DND-41 (cell line): ENCODE measurements around the gene R3HDM4.

Experiments used
- ATAC-seq: fragments of 200-7000 bp; cut with Tn5 transposase; 3 replicates; pipeline ENCODE4 v1.9.1; 2021; ENCODE audit warnings: low read depth; ENCODE audit not compliant: insufficient read depth
- DNase-seq: peaks from one replicate; pipeline ENCODE4 v3.0.0-alpha.2; 2020
- H2AFZ ChIP-seq: 2 replicates; pipeline ENCODE4 v1.6.0; 2012; ENCODE audit warnings: low read depth, low read length
- H3K27ac ChIP-seq: 2 replicates; pipeline ENCODE4 v1.5.1; 2012; ENCODE audit warnings: low read length, inconsistent platforms
- H3K27me3 ChIP-seq: fragments of 200-600 bp; sonication (generic); 2 replicates; pipeline ENCODE4 v1.6.0; 2012; ENCODE audit warnings: low read length, mild to moderate bottlenecking, inconsistent platforms; ENCODE audit not compliant: insufficient read depth, poor library complexity
- H3K36me3 ChIP-seq: 2 replicates; pipeline ENCODE4 v1.5.1; 2012; ENCODE audit warnings: low read length, inconsistent platforms; ENCODE audit not compliant: insufficient read depth
- H3K4me1 ChIP-seq: 2 replicates; pipeline ENCODE4 v1.5.1; 2012; ENCODE audit warnings: mild to moderate bottlenecking, low read length; ENCODE audit not compliant: insufficient read depth
- H3K4me2 ChIP-seq: 2 replicates; pipeline ENCODE4 v1.6.0; 2012; ENCODE audit warnings: mild to moderate bottlenecking, moderate library complexity, low read length, inconsistent platforms; ENCODE audit not compliant: insufficient read depth
- H3K4me3 ChIP-seq, 2 experiments: fragments of 200-600 bp in 1 of 2; shearing (Covaris generic) in 1 of 2; 2 replicates each; pipeline ENCODE4 v1.5.1; 2012 to 2016; ENCODE audit warnings: inconsistent platforms in 2 of 2, low read length in 2 of 2, mild to moderate bottlenecking in 2 of 2, low read depth in 1 of 2, moderate library complexity in 1 of 2
- H3K79me2 ChIP-seq: 2 replicates; pipeline ENCODE4 v1.6.0; 2012; ENCODE audit warnings: low read length, inconsistent platforms; ENCODE audit not compliant: insufficient read depth
- H3K9ac ChIP-seq: 2 replicates; pipeline ENCODE4 v1.6.0; 2012; ENCODE audit warnings: low read depth, mild to moderate bottlenecking, inconsistent platforms, low read length, moderate library complexity
- H3K9me3 ChIP-seq: 2 replicates; pipeline ENCODE4 v1.5.1; 2012; ENCODE audit warnings: low read length, moderate library complexity, mild to moderate bottlenecking, inconsistent platforms; ENCODE audit not compliant: insufficient read depth, severe bottlenecking
- H4K20me1 ChIP-seq: 2 replicates; pipeline ENCODE4 v1.6.0; 2012; ENCODE audit warnings: low read length; ENCODE audit not compliant: insufficient read depth
- CTCF ChIP-seq: IDR thresholded peaks from 2 replicates; pipeline ENCODE4 v1.5.1; 2012; ENCODE audit warnings: borderline replicate concordance, low read length, moderate library complexity, mild to moderate bottlenecking; ENCODE audit not compliant: poor library complexity, severe bottlenecking; ENCODE audit errors: extremely low read depth
- EZH2 ChIP-seq: IDR thresholded peaks from 3 replicates; pipeline ENCODE4 v1.6.1; 2012; ENCODE audit warnings: borderline replicate concordance, low read depth, mild to moderate bottlenecking, moderate library complexity, low read length, inconsistent platforms; ENCODE audit not compliant: severe bottlenecking

The R3HDM4 gene

GRCh38 chr19:866769-867300 lies 46.2 kb downstream of the R3HDM4 start:
- Histone ChIP-seq H4K20me1 (peaks cover 4% of the 10 kb centered on the region; the same call in 1 of the 2 replicates), H3K4me1 (peaks cover 3% of the 10 kb centered on the region)
- no peak for TF ChIP-seq CTCF
- no peak for TF ChIP-seq EZH2

DNA sequence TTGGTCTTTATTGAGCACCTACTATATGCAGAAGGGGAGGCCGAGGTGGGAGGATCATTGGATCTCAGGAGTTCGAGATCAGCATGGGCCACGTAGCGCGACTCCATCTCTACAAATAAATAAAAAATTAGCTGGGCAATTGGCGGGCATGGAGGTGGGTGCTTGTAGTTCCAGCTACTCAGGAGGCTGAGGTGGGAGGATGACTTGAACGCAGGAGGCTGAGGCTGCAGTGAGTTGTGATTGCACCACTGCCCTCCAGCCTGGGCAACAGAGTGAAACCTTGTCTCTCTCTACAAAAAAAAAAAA lies 49.8 kb downstream of the R3HDM4 start:
- Histone ChIP-seq H4K20me1 (peaks cover 3% of the 10 kb centered on the region; the same call in 1 of the 2 replicates), H3K27me3 (no peaks in the 10 kb centered on the region), H2AFZ (no peak overlapping the region; the same call in 1 of the 2 replicates), H3K4me2 (peak overlapping the region; percentile 26; the same call in 1 of the 2 replicates), H3K4me3 (no peak overlapping the region), H3K27ac (no peak overlapping the region), H3K36me3 (peaks cover 11% of the 10 kb centered on the region), H3K79me2 (no peaks in the 10 kb centered on the region), H3K9me3 (no peaks in the 10 kb centered on the region), H3K4me1 (peaks cover 3% of the 10 kb centered on the region), H3K9ac (no peak overlapping the region)
- ATAC-seq, result no peak
- TF ChIP-seq CTCF (no peak), EZH2 (no peak)
- no peak for DNase-seq

More at GRCh38 chr19:866769-867300, 46.2 kb downstream of the R3HDM4 start:
- H3K27ac ChIP-seq, result no peak overlapping the region
- H3K9ac ChIP-seq, result no peak overlapping the region
- H3K4me2 ChIP-seq, result no peak overlapping the region
- ATAC-seq (no peak), DNase-seq (no peak)
- H3K4me3 ChIP-seq, result no peak overlapping the region
- H3K79me2 ChIP-seq, result no peaks in the 10 kb centered on the region
- no peak overlapping the region for H2AFZ ChIP-seq
- no peaks in the 10 kb centered on the region for H3K9me3 ChIP-seq
- peaks cover 41% of the 10 kb centered on the region for H3K36me3 ChIP-seq
- no peaks in the 10 kb centered on the region for H3K27me3 ChIP-seq

DNA sequence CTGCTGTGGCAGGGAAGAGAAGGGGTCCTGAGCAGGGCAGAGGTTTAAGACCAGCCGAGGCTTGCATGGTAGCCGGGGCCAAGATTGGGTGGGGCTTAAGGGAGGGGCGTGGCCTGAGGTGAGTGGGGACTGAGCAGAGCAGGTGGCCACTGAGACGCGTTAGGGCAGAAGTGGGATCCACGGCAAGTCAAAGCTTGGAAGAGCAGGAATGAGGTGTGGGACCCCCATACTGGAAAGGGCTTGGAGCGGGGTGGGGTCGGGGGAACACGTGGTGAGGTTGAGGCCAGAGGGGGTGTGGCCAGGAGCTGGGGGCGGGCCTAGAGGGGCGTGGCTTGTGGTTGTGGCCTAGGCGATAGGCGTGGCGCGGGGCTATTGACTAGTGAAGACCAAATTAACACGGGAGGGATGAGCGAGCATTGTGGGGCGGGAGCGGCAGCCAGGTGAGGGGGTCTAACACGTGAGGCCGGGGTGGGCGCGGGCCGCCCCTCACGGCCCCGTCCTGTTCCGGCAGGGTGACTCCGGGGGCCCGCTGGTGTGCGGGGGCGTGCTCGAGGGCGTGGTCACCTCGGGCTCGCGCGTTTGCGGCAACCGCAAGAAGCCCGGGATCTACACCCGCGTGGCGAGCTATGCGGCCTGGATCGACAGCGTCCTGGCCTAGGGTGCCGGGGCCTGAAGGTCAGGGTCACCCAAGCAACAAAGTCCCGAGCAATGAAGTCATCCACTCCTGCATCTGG lies 50.3 kb downstream of the R3HDM4 start:
- Histone ChIP-seq H3K4me2 (no peak overlapping the region; the same call in 1 of the 2 replicates), H2AFZ (no peak overlapping the region), H3K4me1 (peaks cover 3% of the 10 kb centered on the region), H3K79me2 (no peaks in the 10 kb centered on the region), H3K9ac (no peak overlapping the region), H3K27me3 (no peaks in the 10 kb centered on the region), H3K9me3 (no peaks in the 10 kb centered on the region), H3K4me3 (no peak overlapping the region), H4K20me1 (peaks cover 3% of the 10 kb centered on the region; the same call in 1 of the 2 replicates), H3K27ac (no peak overlapping the region), H3K36me3 (peaks cover 6% of the 10 kb centered on the region)
- no peak for TF ChIP-seq CTCF
- no peak for TF ChIP-seq EZH2
- peak; percentile 60 for DNase-seq
- peak; percentile 34 for ATAC-seq
